ENCODE data around the gene WDR33. TPM values are rescaled to one million over a fixed set of nuclear protein-coding genes. Genes with fewer than 3 reads are reported as not detected.

The WDR33 gene
- total and polyA plus RNA-seq, 2 of the 4 experiments (the other 2 are of a cell fraction): 19.6 to 41.2 TPM

DNA sequence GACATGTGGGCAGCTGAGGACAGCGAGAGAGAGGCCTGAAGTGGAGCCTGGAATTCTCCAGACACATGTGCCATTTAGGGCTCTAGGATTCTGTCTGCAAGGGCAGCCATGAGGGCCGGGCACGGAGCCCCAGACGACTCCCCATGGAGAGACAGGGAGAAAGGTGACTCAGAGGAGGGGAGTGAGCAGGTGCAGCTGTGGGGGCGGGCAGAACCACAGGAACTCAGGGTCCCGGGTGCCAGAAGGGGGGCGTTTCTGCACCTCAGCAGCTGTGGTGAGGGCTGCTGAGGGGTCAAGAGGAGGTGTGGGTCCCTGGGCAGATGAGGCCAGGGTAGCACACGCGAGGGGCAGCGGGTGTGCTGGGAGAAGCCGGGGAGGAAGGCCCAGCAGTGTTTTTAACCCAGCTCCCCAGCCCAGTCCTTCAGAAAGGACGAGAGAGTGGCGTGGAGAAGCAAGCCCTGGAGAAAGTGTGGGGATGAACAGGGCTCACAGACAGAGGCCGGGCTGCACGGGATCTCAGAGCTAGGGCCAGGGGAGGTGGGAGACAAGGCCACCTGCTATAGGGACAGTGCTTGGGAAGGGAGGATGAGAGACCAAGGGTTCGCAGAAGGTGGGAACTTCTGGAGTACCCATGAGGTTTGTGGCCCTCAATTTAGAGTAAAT is 157.4 kb downstream of the WDR33 start:
- Histone ChIP-seq H4K20me1 (ENCODE audit: insufficient read depth, low read length) (peaks cover 23% of the 10 kb centered on the region), H2AFZ (replicated peaks; ENCODE audit: low read length, poor library complexity) (no peak overlapping the region), H3K4ac (ENCODE audit: low read depth, low read length) (no peak overlapping the region), H4K8ac (ENCODE audit: low read depth in 2 of 2, low read length in 2 of 2) (no peak overlapping the region), H3K23ac (ENCODE audit: low read depth, low read length) (no peak overlapping the region), H3K56ac (ENCODE audit: extremely low read depth, insufficient read depth, low read length) (no peak overlapping the region), H4K91ac (ENCODE audit: insufficient read depth, low read depth, low read length) (no peak overlapping the region), H3K9me1 (ENCODE audit: insufficient read depth, low read length) (0 out of 2 replicates have a peak, but pooled peaks cover 5% of the 10 kb centered on the region), H3K27ac (ENCODE audit: insufficient read depth, low read length) (no peak overlapping the region), H3K18ac (ENCODE audit: low read depth, low read length) (no peak overlapping the region), H3K4me1 (ENCODE audit: control insufficient read depth, insufficient read depth, low read length) (peaks cover 2% of the 10 kb centered on the region; the same call in 1 of the 2 replicates), H2AK9ac (replicated peaks; ENCODE audit: low read depth, low read length, poor library complexity) (no peak overlapping the region), H2BK15ac (ENCODE audit: low read depth, low read length) (no peak overlapping the region), H2BK20ac (ENCODE audit: low read depth, low read length) (no peak overlapping the region), H3K27me3 (ENCODE audit: control insufficient read depth, insufficient read depth, low read length) (no peaks in the 10 kb centered on the region), H4K5ac (ENCODE audit: low read depth, low read length) (no peak overlapping the region), H3K9me3 (ENCODE audit: control insufficient read depth, insufficient read depth, low read length) (no peaks in the 10 kb centered on the region), H2AK5ac (ENCODE audit: low read depth, low read length) (no peak overlapping the region; the same call in 1 of the 2 replicates), H2BK5ac (ENCODE audit: low read depth, low read length, poor library complexity, severe bottlenecking) (no peak overlapping the region), H3K14ac (replicated peaks; ENCODE audit: low read depth, low read length) (no peak overlapping the region), H3K9ac (ENCODE audit: low read depth, low read length) (no peak overlapping the region), H3K79me1 (ENCODE audit: low read depth in 1 of 2, low read length in 2 of 2) (peaks cover 2 to 21% of the 10 kb centered on the region in 2 experiments), H3K4me2 (ENCODE audit: low read depth, low read length) (no peak overlapping the region), H3K36me3 (ENCODE audit: control insufficient read depth, insufficient read depth, low read length) (peaks cover 18% of the 10 kb centered on the region), H3K4me3 (ENCODE audit: insufficient read depth, low read depth, low read length) (no peak overlapping the region), H2BK120ac (ENCODE audit: low read depth, low read length) (no peak overlapping the region)
- ChIA-PET CTCF (no interaction called here), POLR2A (ENCODE audit: unreplicated experiment) (no interaction called here)
- dilution Hi-C loops (cut with HindIII; ENCODE audit: low sequenced_read_pairs, unreplicated experiment) (no loop called here), intact Hi-C loops (cut with micrococcal nuclease) (loop anchor here (1.0 kb wide), 1 partner anchor 8 kb away; no protein-coding TSS in a partner anchor), in situ Hi-C loops (cut with MboI; ENCODE audit: low sequenced_read_pairs) (no loop called here)
- no peak for TF ChIP-seq SMC3 (IDR thresholded peaks at IDR 0.05; ENCODE audit: low read depth, low read length)
- TF ChIP-seq USF2 (IDR thresholded peaks at IDR 0.05; ENCODE audit: low read depth, low read length): no peak
- no peak for TF ChIP-seq MXI1 (IDR thresholded peaks at IDR 0.05; ENCODE audit: borderline replicate concordance, low read depth, low read length)
- TF ChIP-seq POLR2A (IDR thresholded peaks at IDR 0.05; ENCODE audit: low read depth, low read length): no peak
- TF ChIP-seq CEBPB (IDR thresholded peaks at IDR 0.05; ENCODE audit: low read depth, low read length): no peak
- TF ChIP-seq RCOR1 (IDR thresholded peaks at IDR 0.05; ENCODE audit: insufficient replicate concordance, low read length): no peak
- no peak for TF ChIP-seq ELK1 (IDR thresholded peaks at IDR 0.05; ENCODE audit: borderline replicate concordance, low read depth, low read length)
- no peak for TF ChIP-seq MAFK (IDR thresholded peaks at IDR 0.05; ENCODE audit: low read depth, low read length)
- no peak for TF ChIP-seq CHD1 (IDR thresholded peaks at IDR 0.05; ENCODE audit: low read depth, low read length)
- TF ChIP-seq, protein P1, sequence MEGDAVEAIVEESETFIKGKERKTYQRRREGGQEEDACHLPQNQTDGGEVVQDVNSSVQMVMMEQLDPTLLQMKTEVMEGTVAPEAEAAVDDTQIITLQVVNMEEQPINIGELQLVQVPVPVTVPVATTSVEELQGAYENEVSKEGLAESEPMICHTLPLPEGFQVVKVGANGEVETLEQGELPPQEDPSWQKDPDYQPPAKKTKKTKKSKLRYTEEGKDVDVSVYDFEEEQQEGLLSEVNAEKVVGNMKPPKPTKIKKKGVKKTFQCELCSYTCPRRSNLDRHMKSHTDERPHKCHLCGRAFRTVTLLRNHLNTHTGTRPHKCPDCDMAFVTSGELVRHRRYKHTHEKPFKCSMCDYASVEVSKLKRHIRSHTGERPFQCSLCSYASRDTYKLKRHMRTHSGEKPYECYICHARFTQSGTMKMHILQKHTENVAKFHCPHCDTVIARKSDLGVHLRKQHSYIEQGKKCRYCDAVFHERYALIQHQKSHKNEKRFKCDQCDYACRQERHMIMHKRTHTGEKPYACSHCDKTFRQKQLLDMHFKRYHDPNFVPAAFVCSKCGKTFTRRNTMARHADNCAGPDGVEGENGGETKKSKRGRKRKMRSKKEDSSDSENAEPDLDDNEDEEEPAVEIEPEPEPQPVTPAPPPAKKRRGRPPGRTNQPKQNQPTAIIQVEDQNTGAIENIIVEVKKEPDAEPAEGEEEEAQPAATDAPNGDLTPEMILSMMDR (conservative IDR thresholded peaks at IDR 0.05; ENCODE audit: low read depth, low read length): no peak
- TF ChIP-seq FOS (IDR thresholded peaks at IDR 0.05; ENCODE audit: low read depth, low read length): no peak
- TF ChIP-seq MAZ (IDR thresholded peaks at IDR 0.05; ENCODE audit: borderline replicate concordance, low read depth, low read length): no peak
- no peak for TF ChIP-seq NFE2L2 (IDR thresholded peaks at IDR 0.05; ENCODE audit: low read depth, low read length)
- no peak for TF ChIP-seq RFX5 (IDR thresholded peaks at IDR 0.05; ENCODE audit: low read depth, low read length)
- no peak for TF ChIP-seq BHLHE40 (IDR thresholded peaks at IDR 0.05; ENCODE audit: low read depth, low read length)
- no peak for TF ChIP-seq RAD21 (IDR thresholded peaks at IDR 0.05; ENCODE audit: low read length)
- no peak for ATAC-seq (ENCODE audit: low read depth)
- no peak for DNase-seq
- 71% methylated on average over 8 of the region's 16 CpGs; no CpG with 5 or more reads in 1 of the 2 experiments for WGBS, 2 experiments (ENCODE audit: extremely low coverage in 2 of 2, insufficient read length in 1 of 2)
- BruUV-seq (replicated peaks): no TSS peak
